NCI-H2029 (cell line): ENCODE results near the gene NRG3.
"Not testable (repeated sequence)": the region's sequence is repeated elsewhere in the genome, so short reads cannot be mapped to it uniquely, and the experiment has no call there.

Experiments
- DNase-seq: peaks from one replicate; lab custom pipeline; 2025; lab: John Stamatoyannopoulos, UW

NRG3 gene

DNA sequence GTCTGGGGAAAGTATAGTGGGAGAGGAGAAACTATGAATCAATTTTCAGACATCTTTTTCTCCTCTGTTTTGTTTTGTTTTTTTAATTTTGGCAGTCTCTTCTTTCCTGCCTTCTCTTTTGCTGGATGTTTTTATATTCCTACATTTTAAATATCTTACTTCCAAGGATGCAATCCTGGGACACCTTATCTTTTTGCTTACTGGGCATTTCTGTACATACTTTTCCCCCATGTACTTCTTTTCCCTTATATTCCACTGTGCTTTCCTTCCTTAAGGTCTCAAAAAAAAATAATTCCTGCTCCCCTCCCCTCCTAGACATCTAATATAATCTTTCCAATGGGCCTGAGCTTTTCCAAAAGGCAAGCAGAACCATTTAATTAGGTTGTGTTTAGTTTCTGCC, 701.1 kb downstream of the NRG3 start:
- DNase-seq = no peak

DNA sequence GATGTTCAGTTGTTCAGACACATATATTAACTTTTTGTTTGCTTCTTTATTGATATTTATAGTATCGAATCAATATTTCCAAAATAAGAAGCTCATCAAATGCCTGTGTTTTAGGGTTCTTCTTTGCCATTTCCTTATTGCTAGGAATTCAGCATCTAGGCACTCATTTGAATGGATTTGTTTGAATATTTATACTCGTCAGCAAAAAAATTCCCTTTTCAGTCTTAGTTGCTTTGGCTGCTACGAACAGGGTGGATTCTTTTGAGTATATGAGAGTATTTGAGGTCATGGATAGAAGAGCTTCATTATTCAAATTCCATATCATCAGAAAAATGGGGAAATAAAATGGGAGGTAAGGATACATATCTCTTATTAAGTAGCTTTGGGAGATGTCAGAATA, 706.9 kb downstream of the NRG3 start:
- no peak for DNase-seq

DNA sequence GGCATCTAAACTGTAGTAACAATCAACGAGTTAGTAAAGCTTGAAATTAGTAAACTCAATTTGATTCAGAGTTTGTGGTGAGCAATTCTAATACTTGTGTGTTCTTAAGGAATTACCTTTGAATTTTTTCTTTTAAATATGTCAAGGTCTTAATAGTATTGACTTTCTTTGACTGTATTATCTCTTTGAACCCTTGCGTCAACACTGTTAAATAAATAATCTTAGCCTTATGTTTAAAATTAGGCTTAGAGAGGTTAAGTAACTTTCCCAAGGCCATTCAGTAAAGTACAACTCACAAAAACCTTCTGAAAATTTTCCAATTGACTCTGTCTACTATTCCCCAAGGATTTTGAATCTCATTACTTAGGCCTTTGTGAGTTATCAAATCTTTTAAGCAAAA, 716.4 kb downstream of the NRG3 start:
- no peak for DNase-seq

DNA sequence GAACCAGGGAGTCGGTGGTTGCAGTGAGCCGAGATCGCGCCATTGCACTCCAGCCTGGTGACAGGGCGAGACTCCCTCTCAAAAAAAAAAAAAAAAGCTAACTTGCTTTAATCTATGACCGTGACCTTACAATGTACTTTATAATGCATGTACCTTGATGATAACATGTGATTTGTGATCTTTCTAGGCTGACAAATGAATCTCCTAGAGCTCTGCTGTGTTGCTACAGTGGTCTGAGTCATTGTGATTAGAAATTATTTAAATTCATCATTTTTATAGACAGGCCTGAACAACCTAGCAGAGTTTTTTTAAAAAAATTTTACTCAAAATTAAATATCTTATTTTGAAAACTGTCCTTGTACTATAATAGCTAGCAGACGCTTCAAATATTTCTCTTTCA, 722.8 kb downstream of the NRG3 start:
- DNase-seq = no peak

DNA sequence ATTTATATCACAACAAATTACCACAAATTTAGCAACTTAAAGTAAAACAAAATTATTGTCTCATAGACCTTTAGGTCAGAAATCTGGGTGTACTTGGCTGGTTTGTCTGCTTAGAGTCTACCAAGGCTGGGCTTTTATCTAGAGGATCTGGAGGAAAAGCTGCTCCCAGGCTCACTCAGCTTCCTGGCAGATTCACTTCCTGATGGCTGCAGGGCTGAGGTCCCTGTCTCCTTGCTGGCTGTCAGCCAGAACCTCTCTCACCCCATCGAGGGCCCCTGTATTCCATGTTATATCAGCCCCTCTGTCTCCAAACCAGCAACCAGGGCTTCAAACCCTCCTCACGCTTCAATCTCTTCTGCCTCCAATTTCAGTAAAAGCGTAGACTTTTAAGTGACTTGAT, 734.9 kb downstream of the NRG3 start:
- no peak for DNase-seq

DNA sequence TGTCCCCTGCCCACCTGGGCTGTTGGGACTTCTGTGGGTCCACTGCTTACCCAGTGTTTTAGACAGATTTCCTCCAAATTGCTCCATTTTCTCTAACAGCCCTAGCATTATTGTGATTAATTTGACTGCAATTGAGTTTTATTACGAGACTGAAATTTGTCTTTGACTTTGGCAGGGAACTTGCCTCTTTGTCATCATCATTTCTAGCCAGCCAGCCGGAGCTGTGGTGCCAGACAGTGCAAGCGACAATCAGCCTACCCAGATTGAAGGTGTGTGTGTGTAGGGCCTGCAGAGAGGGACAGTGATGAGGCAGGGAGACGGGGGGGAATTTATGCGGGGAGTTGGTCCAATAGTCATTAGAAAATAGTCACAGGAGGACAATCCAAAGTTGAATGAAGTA, 743.0 kb downstream of the NRG3 start:
- no peak for DNase-seq

DNA sequence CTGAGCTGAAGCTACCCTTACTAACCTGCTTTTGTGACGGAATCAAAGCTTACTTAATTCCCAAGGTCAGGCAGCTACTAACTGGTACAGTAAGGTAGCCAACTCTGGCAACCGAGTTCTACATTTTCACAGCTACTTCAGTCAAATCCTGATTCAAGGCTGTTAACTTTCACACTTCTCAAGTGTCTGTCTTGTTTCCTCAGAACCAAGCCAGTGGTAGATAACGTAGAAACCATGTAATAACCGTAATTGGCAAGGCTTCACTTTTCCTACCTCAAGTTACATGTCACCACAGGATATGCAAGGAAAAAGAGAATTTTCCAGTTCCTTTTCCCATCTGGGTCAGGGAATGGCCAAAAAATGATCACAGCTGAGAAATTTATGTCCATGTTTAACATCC, 746.7 kb downstream of the NRG3 start:
- DNase-seq = no peak

DNA sequence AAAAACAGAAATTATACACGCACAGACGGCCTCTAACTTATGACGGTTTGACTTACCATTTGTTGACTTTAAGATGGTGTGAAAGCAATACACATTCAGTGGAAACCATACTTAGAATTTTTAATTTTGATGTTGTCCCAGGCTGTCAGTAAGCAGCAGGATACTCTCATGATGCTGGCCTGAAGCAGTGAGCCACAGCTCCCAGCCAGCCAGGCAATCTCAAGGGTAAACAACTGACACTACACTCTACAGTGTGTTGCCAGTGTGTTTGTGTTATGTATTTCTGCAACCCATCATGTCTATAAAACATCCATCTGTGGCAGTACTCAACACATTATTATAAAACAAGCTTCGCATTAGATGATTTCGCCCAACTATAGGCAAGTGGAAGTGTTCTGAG, 747.5 kb downstream of the NRG3 start:
- DNase-seq = no peak

DNA sequence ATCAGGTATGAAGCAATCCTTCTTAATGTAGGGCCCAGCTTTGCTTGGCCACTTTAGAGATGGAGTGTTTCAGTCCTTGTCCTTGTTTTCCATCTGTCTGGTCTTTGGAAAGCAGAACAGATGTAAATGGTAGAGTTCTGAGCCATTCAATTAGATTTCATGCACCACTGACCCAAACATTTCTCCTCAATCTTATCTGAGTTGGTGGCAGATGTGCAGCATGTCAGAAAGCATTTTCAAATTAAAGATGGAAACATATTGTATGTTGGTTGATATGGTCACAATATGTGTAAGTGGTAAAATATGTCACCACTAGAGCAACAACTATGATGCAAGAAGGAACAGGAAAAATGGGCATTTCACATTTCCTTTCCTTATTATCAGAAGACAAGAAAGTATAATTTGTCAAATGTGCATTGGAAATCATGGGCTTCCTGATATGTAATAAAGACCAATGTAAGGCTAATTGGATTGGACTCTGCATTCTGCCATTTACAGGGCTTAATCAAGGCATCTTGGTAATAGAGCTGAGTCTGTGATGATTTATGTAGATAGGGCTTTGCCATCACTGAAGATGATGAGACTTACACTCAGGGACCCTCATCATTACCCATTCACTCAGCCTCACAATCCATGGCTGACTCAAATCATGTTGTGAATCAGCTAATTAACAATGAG, 750.7 kb downstream of the NRG3 start:
- no peak for DNase-seq

DNA sequence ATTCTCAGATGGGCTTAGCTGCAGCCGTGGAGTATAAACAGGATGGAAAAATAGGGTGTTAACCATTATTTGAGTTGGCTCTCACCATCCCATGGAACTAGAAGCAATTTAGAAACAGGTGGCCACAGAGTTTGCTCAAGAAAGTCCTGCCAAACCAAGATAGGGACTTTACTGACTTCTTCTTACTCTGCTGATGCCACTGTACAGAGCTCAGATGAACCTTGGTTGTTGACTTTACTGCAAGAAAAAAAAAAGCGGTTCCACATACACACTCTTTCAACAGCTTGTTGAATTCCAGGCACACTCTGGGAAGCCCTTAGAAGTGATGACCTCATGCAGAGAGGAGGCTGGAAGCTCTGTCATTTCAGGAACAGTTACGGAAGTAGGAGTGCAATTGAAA, 753.4 kb downstream of the NRG3 start:
- DNase-seq = no peak

DNA sequence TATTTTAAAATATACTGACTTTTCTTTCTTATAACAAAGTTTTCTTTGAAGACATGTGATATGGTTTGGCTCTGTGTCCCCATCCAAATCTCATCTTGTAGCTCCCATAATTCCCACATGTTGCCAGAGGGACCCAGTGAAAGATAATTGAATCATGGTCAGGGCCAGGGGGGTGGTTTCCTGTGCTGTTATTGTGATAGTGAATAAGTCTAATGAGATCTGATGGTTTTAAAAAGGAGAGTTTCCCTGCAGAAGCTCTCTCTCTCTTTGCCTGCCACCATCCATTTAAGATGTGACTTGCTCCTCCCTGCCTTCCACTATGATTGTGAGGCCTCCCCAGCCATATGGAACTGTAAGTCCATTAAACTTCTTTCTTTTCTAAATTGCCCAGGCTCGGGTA, 768.1 kb downstream of the NRG3 start:
- DNase-seq = no peak

DNA sequence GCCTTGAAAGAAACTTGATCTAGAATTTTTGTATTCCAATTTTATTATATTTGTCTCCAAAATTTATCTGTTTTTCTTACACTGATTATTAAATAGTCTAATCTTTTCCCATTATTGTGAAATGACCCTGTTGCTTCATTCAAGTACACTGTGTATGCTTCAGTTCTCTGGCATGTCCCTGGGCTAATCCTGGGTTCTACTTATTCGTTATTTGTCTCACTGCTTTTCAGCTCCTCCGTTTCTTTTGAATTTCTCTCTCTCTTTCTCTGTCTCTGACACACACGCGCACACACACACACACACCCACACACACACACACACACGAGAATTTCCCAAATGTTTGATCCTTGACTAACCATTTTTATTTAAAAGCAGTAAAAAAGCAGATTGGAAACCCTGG, 768.6 kb downstream of the NRG3 start:
- no peak for DNase-seq

DNA sequence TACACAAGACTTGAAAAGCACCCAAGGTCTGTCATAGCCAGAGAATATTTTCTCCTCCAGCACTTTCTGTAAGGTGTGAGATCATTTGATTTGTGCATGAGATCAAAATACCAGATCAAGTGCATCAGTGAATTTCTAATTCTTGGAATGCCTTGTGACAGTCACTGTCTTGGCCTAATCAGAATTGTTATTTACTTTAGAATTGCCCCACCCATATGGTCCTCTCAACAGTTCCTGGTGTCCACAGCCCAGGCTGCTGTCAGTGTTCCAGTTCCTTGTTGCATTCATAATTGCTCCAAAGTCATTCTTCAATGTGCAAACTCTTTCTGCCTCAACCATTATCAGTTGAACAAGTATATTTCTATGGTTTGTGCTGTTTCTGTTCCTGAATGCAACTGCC, 770.2 kb downstream of the NRG3 start:
- DNase-seq = no peak

DNA sequence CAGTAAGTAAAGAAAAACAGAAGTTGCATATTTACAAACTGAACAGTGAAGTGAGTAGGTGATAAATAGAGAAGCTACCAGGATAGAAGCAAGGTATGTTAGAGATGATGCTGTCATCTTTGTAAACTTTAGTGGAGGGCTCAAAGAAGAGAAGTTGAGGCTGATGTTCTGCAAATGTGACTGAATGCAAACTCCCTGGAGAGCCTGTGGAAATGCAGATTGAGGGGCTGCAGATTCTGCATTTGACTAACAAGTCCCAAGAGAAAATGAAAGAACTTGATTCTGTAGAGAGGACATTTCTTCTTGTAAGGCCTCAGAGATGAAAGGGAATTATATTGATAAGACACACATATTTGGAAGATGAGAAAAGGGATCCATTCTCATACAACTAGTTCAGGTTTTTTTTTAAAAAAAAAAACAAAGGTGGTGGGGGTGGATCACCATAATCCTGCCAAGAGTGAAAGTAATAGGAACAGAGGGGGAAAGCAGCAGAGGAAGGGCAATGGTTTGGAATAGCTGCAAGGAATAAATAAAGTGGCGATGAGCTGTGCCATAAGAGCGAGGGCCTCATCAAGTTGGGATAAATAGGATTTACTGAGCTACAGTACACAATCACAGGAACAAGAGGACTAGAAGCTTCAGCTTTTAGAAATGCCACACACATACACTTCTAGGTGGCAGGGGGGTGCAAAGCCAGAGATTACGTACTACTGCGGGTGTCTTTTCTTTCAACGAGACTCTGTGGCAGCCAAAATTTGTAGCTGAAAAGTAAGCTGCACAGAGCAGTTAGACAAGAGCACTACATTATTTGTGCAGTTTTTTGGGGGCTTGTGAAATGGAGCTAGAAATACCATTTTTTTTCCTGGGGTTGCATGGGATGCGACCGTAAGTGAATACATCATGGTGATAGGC, 778.5 kb downstream of the NRG3 start:
- DNase-seq = no peak

DNA sequence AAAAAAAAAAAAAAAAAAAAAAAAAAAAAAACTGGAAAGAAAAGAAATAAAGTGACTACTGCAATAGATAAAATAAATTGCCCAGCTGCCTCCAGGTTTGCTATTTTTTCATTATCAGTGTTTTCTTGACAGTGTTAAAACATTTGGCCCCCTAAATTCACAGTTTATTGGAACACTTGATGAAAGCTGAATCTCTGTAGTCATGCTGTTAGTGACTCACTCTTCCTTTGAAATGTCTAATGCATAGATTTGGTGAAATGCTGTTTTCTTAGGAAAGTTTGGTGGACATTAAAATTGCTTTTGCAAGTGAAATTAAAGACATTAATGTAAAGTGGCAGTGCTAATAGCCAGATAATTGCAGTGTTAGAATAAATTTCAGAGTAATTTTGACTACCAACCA, 785.2 kb downstream of the NRG3 start:
- DNase-seq = no peak

DNA sequence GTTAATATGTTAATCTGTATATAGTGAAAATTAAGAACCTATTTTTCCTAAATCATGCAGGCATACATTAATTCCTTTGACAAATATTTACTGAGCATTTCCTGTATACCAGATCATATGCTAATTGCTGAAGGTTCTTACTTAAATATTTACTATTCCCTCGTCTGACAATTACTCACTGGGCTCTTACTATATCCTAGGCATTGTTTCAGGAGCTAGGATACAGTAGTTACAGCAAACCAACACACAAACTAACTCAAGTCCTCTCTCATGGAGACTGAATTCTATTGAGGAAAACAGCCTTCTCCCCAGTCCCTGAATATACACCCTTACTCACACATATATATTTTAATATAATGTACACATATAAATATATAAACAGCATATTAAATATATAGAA, 786.0 kb downstream of the NRG3 start:
- no peak for DNase-seq

DNA sequence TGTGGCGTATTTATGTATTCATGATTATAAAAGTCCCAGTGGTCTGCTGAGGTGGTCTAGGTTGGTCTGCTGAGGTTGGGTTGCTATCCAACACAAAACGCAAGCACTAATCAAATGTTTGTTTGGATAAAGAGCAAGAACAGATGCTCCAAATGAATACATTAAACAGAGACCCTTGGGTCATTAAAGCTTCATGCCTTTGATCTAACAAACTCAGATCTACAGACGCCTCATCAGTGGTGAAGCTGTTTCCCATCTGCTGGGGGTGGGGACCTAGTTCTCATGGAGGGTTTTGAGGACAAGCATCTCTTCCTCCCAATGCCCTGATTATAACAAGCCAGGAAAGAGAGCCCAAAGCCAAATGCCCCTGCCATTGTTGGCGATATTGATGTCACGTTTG, 786.7 kb downstream of the NRG3 start:
- no peak for DNase-seq

DNA sequence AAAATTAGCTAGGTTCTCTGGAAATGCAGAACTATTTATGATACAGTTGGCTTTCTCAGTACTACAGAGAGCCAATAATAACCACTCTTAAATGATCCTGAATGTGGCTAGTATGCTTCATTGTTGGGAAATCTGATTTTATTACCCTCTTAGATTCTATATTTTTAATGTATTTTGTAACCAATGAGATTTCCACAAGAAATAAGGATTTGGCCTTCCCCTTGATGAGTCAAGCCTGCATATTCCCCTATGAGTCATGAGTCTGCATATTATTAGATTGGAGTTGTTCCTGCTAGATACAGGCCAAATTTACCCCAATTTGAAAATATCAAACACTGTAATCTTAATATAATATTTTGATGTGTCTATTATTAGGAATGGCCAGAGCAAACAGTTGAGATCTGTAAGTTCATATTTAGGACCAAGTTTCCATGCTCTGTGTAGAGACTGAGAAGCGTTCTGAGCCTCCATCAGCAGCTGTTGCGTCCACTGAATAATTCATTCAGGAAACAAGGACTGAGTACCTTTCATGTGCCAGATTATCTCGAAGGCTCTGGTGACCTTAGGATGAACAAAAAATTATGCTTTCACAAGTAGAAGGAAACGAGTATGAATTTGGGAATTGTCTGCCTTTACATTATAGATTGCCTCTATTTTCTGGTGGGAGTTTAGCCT, 793.4 kb downstream of the NRG3 start:
- no peak for DNase-seq

DNA sequence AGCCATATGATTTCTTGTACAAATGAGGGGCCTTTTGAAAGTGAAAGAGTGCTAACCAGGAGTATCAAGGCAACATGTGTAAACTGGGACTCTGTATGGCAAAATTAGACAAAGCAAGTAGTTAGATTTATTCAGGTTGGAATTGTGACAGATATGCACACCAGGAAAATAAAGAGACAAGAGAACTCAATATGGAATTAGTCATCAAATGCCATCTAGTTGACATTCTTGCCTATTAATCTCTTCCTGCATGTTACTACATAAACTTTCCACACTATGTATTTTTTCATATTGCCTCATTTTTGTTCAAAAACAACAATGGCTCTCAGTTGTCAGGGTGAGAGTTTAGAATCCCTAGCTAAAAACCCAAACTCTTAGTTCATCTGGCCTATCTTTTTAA, 799.0 kb downstream of the NRG3 start:
- no peak for DNase-seq

DNA sequence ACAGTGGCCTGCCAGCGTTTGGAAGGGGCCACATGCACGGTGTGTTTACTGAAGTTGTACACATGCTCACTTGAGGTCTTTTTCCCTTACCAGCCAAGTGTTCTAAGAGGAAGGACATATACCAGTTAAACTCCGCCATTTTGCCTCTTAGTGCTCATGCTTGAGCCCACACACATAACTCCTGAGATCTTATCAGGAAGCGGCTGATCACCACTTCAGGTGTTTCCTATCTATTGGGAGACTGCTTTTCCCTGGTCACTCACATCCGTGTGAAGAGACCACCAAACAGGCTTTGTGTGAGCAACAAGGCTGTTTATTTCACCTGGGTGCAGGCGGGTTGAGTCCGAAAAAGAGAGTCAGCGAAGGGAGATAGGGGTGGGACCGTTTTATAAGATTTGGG, 802.9 kb downstream of the NRG3 start:
- DNase-seq = not testable (repeated sequence)

DNA sequence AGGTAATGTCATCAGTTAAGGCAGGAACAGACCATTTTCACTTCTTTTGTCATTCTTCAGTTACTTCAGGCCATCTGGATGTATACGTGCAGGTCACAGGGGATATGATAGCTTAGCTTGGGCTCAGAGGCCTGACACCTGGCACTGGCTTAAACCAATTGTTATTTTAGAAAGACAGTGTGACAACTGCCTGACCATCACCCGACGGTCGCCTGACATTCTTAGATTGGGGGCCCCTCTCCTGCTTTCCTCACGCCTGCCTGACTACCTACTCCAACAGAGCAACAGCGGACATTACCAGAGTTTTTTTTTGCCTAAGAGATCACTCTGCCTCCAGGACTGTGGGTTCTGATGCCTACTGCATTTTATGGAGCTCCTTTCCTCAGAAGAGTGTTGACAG, 803.5 kb downstream of the NRG3 start:
- DNase-seq = not testable (repeated sequence)

DNA sequence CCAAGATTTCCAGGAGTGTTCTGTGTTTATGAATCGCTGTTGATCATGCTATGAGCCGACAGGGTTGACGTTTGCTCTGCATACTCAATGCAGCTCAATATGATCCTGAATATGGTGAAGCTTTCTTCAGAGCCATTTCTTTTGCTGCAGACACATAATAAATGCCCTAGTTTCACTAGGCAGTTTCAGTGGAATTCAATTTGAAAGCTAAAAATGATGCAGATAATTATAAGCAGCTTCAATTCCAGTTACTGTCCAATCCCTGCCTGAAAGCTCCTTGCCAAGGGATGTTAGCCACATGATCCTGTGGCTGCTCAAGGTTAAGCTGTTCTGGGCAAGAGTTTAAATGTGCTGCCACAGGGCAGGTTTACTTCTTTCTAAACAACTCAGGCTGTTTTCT, 805.6 kb downstream of the NRG3 start:
- DNase-seq = no peak

DNA sequence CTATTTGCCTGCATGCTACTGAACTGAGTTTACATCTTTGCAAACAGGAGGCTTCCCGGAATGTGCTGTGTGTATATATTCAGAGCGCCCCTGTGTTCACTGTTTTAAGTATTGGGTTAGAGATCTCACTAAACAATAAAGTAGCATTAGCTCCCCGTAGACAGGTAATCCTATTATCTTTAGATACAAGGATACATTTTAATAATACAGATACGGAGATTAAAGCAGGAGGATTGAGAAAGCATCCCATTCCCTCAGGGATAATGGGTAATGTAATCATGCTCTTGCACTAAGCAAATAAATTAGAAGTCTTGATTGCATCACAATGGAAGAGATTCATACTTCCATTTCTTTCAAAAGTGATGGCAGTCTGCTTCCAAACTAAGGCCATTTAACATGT, 809.0 kb downstream of the NRG3 start:
- no peak for DNase-seq
